Neuronal stem cell (in vitro differentiated cells): ENCODE data around the gene MPHOSPH6.

ENCODE experiments used
- DNase-seq: peaks from one replicate; pipeline ENCODE4 v3.0.0-alpha.2; 2013; ENCODE audit warnings: low spot score
- H2AFZ ChIP-seq: one replicate; pipeline ENCODE4 v1.6.1; 2013; ENCODE audit warnings: mild to moderate bottlenecking, low read length, inconsistent platforms
- H2AK5ac ChIP-seq: 2 replicates; pipeline ENCODE4 v1.6.1; 2013; ENCODE audit warnings: low read depth, mild to moderate bottlenecking, inconsistent platforms, low read length, moderate library complexity, mixed read lengths
- H2BK120ac ChIP-seq: 2 replicates; pipeline ENCODE4 v1.6.1; 2013; ENCODE audit warnings: low read depth, mild to moderate bottlenecking, inconsistent platforms, low read length, moderate library complexity, mixed read lengths
- H2BK12ac ChIP-seq: one replicate; pipeline ENCODE4 v1.6.1; 2013; ENCODE audit warnings: low read length, inconsistent platforms
- H2BK15ac ChIP-seq: 2 replicates; pipeline ENCODE4 v1.6.1; 2013; ENCODE audit warnings: mild to moderate bottlenecking, low read length, inconsistent platforms, mixed read lengths
- H2BK5ac ChIP-seq: one replicate; pipeline ENCODE4 v1.6.1; 2013; ENCODE audit warnings: inconsistent platforms, mild to moderate bottlenecking, low read length, moderate library complexity
- H3K14ac ChIP-seq: one replicate; pipeline ENCODE4 v1.6.1; 2013; ENCODE audit warnings: low read length, inconsistent platforms
- H3K18ac ChIP-seq: 2 replicates; pipeline ENCODE4 v1.6.1; 2013; ENCODE audit warnings: low read length, inconsistent platforms
- H3K23ac ChIP-seq: 2 replicates; pipeline ENCODE4 v1.6.1; 2013; ENCODE audit warnings: low read depth, mild to moderate bottlenecking, mixed read lengths, low read length, inconsistent platforms; ENCODE audit not compliant: poor library complexity
- H3K27ac ChIP-seq: replicated peaks from 3 replicates; pipeline ENCODE4 v1.5.1; 2013; ENCODE audit warnings: low read length, inconsistent platforms
- H3K27me3 ChIP-seq, 3 experiments: 2 replicates each; pipeline ENCODE4 v1.6.1; 2013; ENCODE audit warnings: low read length in 3 of 3, mild to moderate bottlenecking in 2 of 3, inconsistent platforms in 1 of 3, low read depth in 1 of 3, mixed read lengths in 1 of 3, moderate library complexity in 1 of 3; ENCODE audit not compliant: control insufficient read depth in 3 of 3, insufficient read depth in 3 of 3
- H3K36me3 ChIP-seq, 2 donors: replicated peaks in 1 of 2; 2 replicates each; pipeline ENCODE4 v1.6.1; 2013; ENCODE audit warnings: low read length in 2 of 2; ENCODE audit not compliant: control insufficient read depth in 2 of 2, insufficient read depth in 2 of 2
- H3K4ac ChIP-seq: 2 replicates; pipeline ENCODE4 v1.6.1; 2013; ENCODE audit warnings: inconsistent platforms, mild to moderate bottlenecking, low read length, moderate library complexity
- H3K4me1 ChIP-seq, 2 donors: 1 replicate in 1 of 2; 2 replicates in 1 of 2; pipeline ENCODE4 v1.6.1; 2013; ENCODE audit warnings: low read length in 2 of 2, low read depth in 1 of 2; ENCODE audit not compliant: control insufficient read depth in 2 of 2, insufficient read depth in 1 of 2
- H3K4me2 ChIP-seq: one replicate; pipeline ENCODE4 v1.6.1; 2013; ENCODE audit warnings: mild to moderate bottlenecking, low read length, inconsistent platforms; ENCODE audit not compliant: insufficient read depth, poor library complexity, severe bottlenecking
- H3K4me3 ChIP-seq, 2 donors: 2 replicates each; pipeline ENCODE4 v1.5.1; 2013; ENCODE audit warnings: low read length in 2 of 2, mild to moderate bottlenecking in 2 of 2, inconsistent platforms in 1 of 2, moderate library complexity in 1 of 2
- H3K79me1 ChIP-seq: one replicate; pipeline ENCODE4 v1.6.1; 2013; ENCODE audit warnings: low read depth, mild to moderate bottlenecking, inconsistent platforms, low read length, moderate library complexity
- H3K9ac ChIP-seq: one replicate; pipeline ENCODE4 v1.6.1; 2013; ENCODE audit warnings: mild to moderate bottlenecking, low read depth, low read length, inconsistent platforms; ENCODE audit not compliant: poor library complexity
- H3K9me3 ChIP-seq, 2 donors: replicated peaks in 1 of 2; 2 replicates each; pipeline versions ENCODE3 to v1.6.1; 2013; ENCODE audit warnings: low read length in 2 of 2, mild to moderate bottlenecking in 2 of 2, inconsistent platforms in 1 of 2, low read depth in 1 of 2, mixed read lengths in 1 of 2, moderate library complexity in 1 of 2; ENCODE audit not compliant: control insufficient read depth in 2 of 2, insufficient read depth in 1 of 2
- H4K8ac ChIP-seq: one replicate; pipeline ENCODE4 v1.6.1; 2013; ENCODE audit warnings: low read depth, mild to moderate bottlenecking, inconsistent platforms, low read length, moderate library complexity
- H4K91ac ChIP-seq: one replicate; pipeline ENCODE4 v1.6.1; 2013; ENCODE audit warnings: low read length, low read depth, mild to moderate bottlenecking, inconsistent platforms; ENCODE audit not compliant: poor library complexity
- WGBS, 2 donors: extraction: QIAGEN DNeasy Blood & Tissue Kit; methylation state at CpG; one replicate each; pipeline ENCODE4 v1.1.7; 2013; ENCODE audit warnings: missing lambda C conversion rate in 2 of 2, mixed read lengths in 1 of 2; ENCODE audit not compliant: insufficient read length in 2 of 2, insufficient replicate concordance in 1 of 2; ENCODE audit errors: extremely low coverage in 2 of 2; 5-methylcytosine and 5-hydroxymethylcytosine counted together

The MPHOSPH6 gene

GRCh38 chr16:82157836-82158235, 12.2 kb downstream of the MPHOSPH6 start:
- DNase-seq, result no peak
- H2BK12ac ChIP-seq, result no peak overlapping the region
- H4K8ac ChIP-seq, result no peak overlapping the region

GRCh38 chr16:82157534-82157812, 12.6 kb downstream of the MPHOSPH6 start:
- no CpG with 5 or more reads among the region's 2 CpGs for WGBS, 2 donors
- H2AK5ac ChIP-seq, result no peak overlapping the region
- H3K4me1 ChIP-seq, result no peaks in the 10 kb centered on the region
- H3K4ac ChIP-seq, result no peak overlapping the region
- peaks cover 0 to 21% of the 10 kb centered on the region in 2 donors for H3K9me3 ChIP-seq
- H3K79me1 ChIP-seq, result no peaks in the 10 kb centered on the region
- peaks cover 11 to 96% of the 10 kb centered on the region in 2 donors for H3K36me3 ChIP-seq
- no peak overlapping the region for H2BK5ac ChIP-seq
- no peak overlapping the region for H2BK12ac ChIP-seq
- H2AFZ ChIP-seq, result no peak overlapping the region
- no peak overlapping the region for H4K91ac ChIP-seq
- no peak overlapping the region for H3K14ac ChIP-seq
- H3K4me2 ChIP-seq, result no peak overlapping the region
- no peak overlapping the region for H2BK120ac ChIP-seq
- H3K27me3 ChIP-seq, result no peaks in the 10 kb centered on the region
- no peak overlapping the region for H2BK15ac ChIP-seq
- DNase-seq, result no peak
- H4K8ac ChIP-seq, result no peak overlapping the region
- no peak overlapping the region for H3K4me3 ChIP-seq
- no peak overlapping the region for H3K9ac ChIP-seq
- no peak overlapping the region for H3K23ac ChIP-seq
- no peak overlapping the region for H3K18ac ChIP-seq
- no peak overlapping the region for H3K27ac ChIP-seq

More at GRCh38 chr16:82157836-82158235, 12.2 kb downstream of the MPHOSPH6 start:
- H3K27me3 ChIP-seq, result no peaks in the 10 kb centered on the region
- H3K36me3 ChIP-seq, result peaks cover 13 to 96% of the 10 kb centered on the region in 2 donors
- no peak overlapping the region for H3K9ac ChIP-seq
- H2AK5ac ChIP-seq, result no peak overlapping the region
- H3K4me1 ChIP-seq, result no peaks in the 10 kb centered on the region
- no peak overlapping the region for H3K18ac ChIP-seq
- WGBS, 2 donors, result no CpG with 5 or more reads among the region's 5 CpGs
- H2BK15ac ChIP-seq, result no peak overlapping the region
- no peaks in the 10 kb centered on the region for H3K79me1 ChIP-seq
- H2BK5ac ChIP-seq, result no peak overlapping the region
- no peak overlapping the region for H2BK120ac ChIP-seq
- H3K23ac ChIP-seq, result no peak overlapping the region
- peaks cover 0 to 21% of the 10 kb centered on the region in 2 donors for H3K9me3 ChIP-seq
- no peak overlapping the region for H3K14ac ChIP-seq
- H3K4ac ChIP-seq, result no peak overlapping the region
- no peak overlapping the region for H3K4me3 ChIP-seq
- no peak overlapping the region for H2AFZ ChIP-seq
- H4K91ac ChIP-seq, result no peak overlapping the region
- H3K27ac ChIP-seq, result no peak overlapping the region
- H3K4me2 ChIP-seq, result no peak overlapping the region

GRCh38 chr16:82156761-82157533, 13.1 kb downstream of the MPHOSPH6 start:
- Histone ChIP-seq H3K9me3 (peaks cover 0 to 21% of the 10 kb centered on the region in 2 donors), H2BK120ac (no peak overlapping the region), H4K8ac (no peak overlapping the region), H2AFZ (no peak overlapping the region), H3K4me2 (no peak overlapping the region), H2BK5ac (no peak overlapping the region), H3K18ac (no peak overlapping the region), H3K79me1 (no peaks in the 10 kb centered on the region), H3K36me3 (peaks cover 6 to 95% of the 10 kb centered on the region in 2 donors), H3K14ac (no peak overlapping the region), H2AK5ac (no peak overlapping the region), H3K4me3 (no peak overlapping the region), H4K91ac (no peak overlapping the region), H3K27ac (no peak overlapping the region), H2BK15ac (no peak overlapping the region), H3K27me3 (no peaks in the 10 kb centered on the region), H3K9ac (no peak overlapping the region), H3K4me1 (no peaks in the 10 kb centered on the region), H3K4ac (no peak overlapping the region), H2BK12ac (no peak overlapping the region), H3K23ac (no peak overlapping the region)
- WGBS, 2 donors, result no CpG with 5 or more reads among the region's 14 CpGs
- DNase-seq, result no peak

GRCh38 chr16:82152641-82153112, 17.3 kb downstream of the MPHOSPH6 start:
- Histone ChIP-seq H3K79me1 (no peaks in the 10 kb centered on the region), H3K36me3 (peaks cover 5 to 97% of the 10 kb centered on the region in 2 donors), H3K9me3 (peaks cover 0 to 21% of the 10 kb centered on the region in 2 donors), H3K9ac (no peak overlapping the region), H4K91ac (no peak overlapping the region), H2AFZ (no peak overlapping the region), H3K23ac (no peak overlapping the region), H2BK15ac (no peak overlapping the region), H3K4me1 (peaks cover 0 to 6% of the 10 kb centered on the region in 2 donors), H3K14ac (no peak overlapping the region), H3K4me2 (no peak overlapping the region), H4K8ac (no peak overlapping the region), H2BK120ac (no peak overlapping the region), H3K4ac (no peak overlapping the region), H2AK5ac (no peak overlapping the region), H2BK5ac (no peak overlapping the region), H3K27ac (no peak overlapping the region), H2BK12ac (no peak overlapping the region), H3K4me3 (no peak overlapping the region), H3K18ac (no peak overlapping the region), H3K27me3 (no peaks in the 10 kb centered on the region)
- DNase-seq, result no peak
- WGBS, 2 donors, result no CpG with 5 or more reads among the region's 8 CpGs
